Measurements from ENCODE around the gene WDR6. TPM values are rescaled to one million over a fixed set of nuclear protein-coding genes. Genes with fewer than 3 reads are reported as not detected.

WDR6 gene, protein sequence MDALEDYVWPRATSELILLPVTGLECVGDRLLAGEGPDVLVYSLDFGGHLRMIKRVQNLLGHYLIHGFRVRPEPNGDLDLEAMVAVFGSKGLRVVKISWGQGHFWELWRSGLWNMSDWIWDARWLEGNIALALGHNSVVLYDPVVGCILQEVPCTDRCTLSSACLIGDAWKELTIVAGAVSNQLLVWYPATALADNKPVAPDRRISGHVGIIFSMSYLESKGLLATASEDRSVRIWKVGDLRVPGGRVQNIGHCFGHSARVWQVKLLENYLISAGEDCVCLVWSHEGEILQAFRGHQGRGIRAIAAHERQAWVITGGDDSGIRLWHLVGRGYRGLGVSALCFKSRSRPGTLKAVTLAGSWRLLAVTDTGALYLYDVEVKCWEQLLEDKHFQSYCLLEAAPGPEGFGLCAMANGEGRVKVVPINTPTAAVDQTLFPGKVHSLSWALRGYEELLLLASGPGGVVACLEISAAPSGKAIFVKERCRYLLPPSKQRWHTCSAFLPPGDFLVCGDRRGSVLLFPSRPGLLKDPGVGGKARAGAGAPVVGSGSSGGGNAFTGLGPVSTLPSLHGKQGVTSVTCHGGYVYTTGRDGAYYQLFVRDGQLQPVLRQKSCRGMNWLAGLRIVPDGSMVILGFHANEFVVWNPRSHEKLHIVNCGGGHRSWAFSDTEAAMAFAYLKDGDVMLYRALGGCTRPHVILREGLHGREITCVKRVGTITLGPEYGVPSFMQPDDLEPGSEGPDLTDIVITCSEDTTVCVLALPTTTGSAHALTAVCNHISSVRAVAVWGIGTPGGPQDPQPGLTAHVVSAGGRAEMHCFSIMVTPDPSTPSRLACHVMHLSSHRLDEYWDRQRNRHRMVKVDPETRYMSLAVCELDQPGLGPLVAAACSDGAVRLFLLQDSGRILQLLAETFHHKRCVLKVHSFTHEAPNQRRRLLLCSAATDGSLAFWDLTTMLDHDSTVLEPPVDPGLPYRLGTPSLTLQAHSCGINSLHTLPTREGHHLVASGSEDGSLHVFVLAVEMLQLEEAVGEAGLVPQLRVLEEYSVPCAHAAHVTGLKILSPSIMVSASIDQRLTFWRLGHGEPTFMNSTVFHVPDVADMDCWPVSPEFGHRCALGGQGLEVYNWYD
- polyA plus RNA-seq (ENCODE audit: insufficient read length in 12 of 12), result 100 to 1,000 TPM in 6 of 12 donors, 10 to 100 TPM in 5, not detected in 1; 88.7 to 167 (median 102) TPM
- long read RNA-seq, donor 1, full-length matches to known transcripts, result 14 of 41 reads
- long read RNA-seq, donor 1, partial matches to known transcripts, result 27 of 41 reads
- long read RNA-seq, donor 1, other reads (novel, unspliced or antisense), result 0 of 41 reads
- long read RNA-seq, donor 2, full-length matches to known transcripts, result 18 of 83 reads
- long read RNA-seq, donor 2, partial matches to known transcripts, result 65 of 83 reads
- long read RNA-seq, donor 2, other reads (novel, unspliced or antisense), result 0 of 83 reads
- long read RNA-seq, donor 3, full-length matches to known transcripts, result 9 of 57 reads
- long read RNA-seq, donor 3, partial matches to known transcripts, result 48 of 57 reads
- long read RNA-seq, donor 3, other reads (novel, unspliced or antisense), result 0 of 57 reads
- long read RNA-seq, donor 4, full-length matches to known transcripts, result 5 of 5 reads
- long read RNA-seq, donor 4, partial matches to known transcripts, result 0 of 5 reads
- long read RNA-seq, donor 4, other reads (novel, unspliced or antisense), result 0 of 5 reads
- long read RNA-seq, donor 5, full-length matches to known transcripts, result 10 of 33 reads
- long read RNA-seq, donor 5, partial matches to known transcripts, result 23 of 33 reads
- long read RNA-seq, donor 5, other reads (novel, unspliced or antisense), result 0 of 33 reads
- long read RNA-seq, donor 6, full-length matches to known transcripts, result 8 of 19 reads
- long read RNA-seq, donor 6, partial matches to known transcripts, result 11 of 19 reads
- long read RNA-seq, donor 6, other reads (novel, unspliced or antisense), result 0 of 19 reads
- long read RNA-seq, donor 7, full-length matches to known transcripts, result 3 of 8 reads
- long read RNA-seq, donor 7, partial matches to known transcripts, result 5 of 8 reads
- long read RNA-seq, donor 7, other reads (novel, unspliced or antisense), result 0 of 8 reads
- long read RNA-seq, donor 8, full-length matches to known transcripts, result 12 of 23 reads
- long read RNA-seq, donor 8, partial matches to known transcripts, result 11 of 23 reads
- long read RNA-seq, donor 8, other reads (novel, unspliced or antisense), result 0 of 23 reads
- long read RNA-seq, donor 9, full-length matches to known transcripts, result 7 of 7 reads
- long read RNA-seq, donor 9, partial matches to known transcripts, result 0 of 7 reads
- long read RNA-seq, donor 9, other reads (novel, unspliced or antisense), result 0 of 7 reads
- long read RNA-seq, donor 10, full-length matches to known transcripts, result 12 of 12 reads
- long read RNA-seq, donor 10, partial matches to known transcripts, result 0 of 12 reads
- long read RNA-seq, donor 10, other reads (novel, unspliced or antisense), result 0 of 12 reads
- long read RNA-seq, donor 11, full-length matches to known transcripts, result 12 of 82 reads
- long read RNA-seq, donor 11, partial matches to known transcripts, result 70 of 82 reads
- long read RNA-seq, donor 11, other reads (novel, unspliced or antisense), result 0 of 82 reads

DNA sequence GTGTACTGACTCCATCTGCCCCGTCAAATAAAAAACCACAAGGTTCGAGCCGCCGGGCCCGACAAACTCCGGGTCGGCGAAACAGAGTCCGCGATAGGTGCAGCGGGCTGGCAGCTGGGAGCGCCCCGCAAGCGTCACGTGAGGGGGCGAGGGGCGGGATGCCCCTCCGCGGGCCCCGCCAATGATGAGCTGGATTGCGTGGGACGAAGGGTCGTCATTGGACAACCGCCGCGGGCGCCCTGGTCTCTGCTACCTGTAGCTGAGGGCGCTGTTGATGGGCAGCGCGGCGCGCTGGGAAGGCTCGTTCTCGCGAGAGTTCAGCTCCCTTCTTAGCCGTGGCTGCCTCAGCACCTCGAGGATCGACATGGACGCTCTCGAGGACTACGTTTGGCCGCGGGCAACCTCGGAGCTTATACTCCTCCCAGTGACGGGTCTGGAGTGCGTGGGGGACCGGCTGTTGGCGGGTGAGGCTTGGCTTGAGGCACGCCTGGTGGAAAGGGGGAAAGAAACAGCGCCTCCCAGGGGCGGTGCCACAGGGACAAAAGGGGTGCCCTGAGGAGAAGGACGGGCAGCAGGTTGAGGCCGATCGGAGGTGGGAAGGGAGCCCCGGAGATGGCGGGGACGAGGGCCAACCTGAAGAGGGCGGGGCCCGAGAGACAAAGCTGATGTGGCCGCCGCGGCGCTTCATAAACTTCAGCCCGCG, at the start of gene WDR6:
WDR6 (plus strand) TSS at position 324 of the 703 bp plus-strand sequence; CDS start at position 365, 41 bp downstream.
- peak; percentile 95 for DNase-seq

DNA sequence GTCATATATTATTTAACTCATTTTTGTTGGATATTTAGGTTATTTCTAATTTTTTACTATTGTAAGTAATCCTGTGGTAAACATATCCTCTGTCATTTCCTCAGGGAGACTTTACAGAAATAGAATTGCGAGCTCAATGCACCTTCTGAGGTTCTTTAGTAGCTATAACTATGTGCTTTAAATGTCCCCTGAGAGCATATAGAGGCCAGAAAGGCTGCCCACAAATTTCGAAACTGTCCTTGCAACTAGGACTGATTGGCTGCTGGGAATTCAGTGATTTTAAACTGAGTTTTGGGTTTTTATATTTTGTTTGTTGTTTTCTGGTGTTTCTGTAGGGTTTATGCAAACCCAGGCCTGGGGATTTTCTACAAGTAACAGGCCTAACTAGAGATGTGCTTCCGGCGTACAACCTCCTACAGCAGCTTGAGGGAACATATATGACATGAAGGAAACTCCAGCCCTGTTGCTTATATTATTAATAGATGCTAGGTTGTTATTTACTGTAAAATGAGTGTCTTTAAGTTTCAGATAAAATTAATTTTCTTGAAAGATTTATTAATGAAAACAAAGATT, 46.3 kb upstream of the WDR6 start:
- DNase-seq, result no peak

DNA sequence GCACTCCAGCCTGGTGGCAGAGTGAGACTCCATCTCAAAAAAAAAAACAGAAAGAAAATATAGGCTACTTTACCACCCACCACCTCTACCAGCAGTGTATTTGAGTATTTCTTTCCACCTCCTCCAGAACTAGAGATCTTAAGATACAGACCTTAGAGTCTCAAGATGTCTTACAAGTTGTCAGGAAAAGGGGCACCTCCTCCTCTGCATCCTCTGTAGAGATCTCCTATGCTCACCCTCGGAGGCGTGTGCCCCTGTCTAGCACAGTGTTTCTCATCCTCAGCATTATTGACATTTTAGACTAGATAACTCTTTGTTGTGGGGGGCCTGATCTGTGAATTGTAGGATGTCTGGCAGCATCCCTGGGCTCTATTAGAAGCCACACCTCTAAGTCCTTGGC, 44.9 kb upstream of the WDR6 start:
- no peak for DNase-seq

DNA sequence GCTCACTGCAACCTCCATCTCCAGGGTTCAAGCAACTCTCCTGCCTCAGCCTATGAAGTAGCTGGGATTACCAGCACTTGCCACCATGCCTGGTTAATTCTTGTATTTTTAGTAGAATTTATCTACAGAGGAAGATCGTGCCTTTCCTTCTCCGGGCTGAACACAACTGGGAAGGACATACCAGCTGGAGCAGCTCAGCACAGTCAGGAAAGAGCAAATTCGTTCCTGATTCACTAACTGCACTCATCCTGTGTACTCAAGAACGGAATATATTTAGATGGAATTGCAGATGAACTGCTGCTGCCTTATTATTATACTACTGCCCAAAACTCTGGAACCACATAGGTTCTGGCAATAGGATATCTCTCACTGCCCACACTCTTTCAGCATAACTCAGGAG, 44.3 kb upstream of the WDR6 start:
- DNase-seq, result no peak

DNA sequence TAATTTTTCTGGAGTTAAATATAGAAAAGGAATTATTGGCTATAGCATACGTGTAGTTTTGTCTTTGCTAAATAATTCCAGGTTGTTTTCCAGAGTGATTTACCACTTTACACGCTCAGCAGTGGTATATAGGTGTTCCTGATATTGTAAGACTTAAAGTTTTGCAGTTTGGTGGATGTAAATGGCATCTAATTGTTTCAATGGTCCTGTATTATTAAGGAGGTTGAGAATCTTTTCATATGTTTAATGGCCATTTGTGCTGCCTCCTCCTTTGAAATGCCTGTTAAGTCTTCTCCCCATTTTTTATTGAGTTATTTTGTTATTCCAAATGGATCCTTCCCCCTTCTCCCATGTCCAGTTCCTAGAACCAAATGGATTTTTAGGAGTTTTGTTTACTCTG, 43.6 kb upstream of the WDR6 start:
- no peak for DNase-seq

DNA sequence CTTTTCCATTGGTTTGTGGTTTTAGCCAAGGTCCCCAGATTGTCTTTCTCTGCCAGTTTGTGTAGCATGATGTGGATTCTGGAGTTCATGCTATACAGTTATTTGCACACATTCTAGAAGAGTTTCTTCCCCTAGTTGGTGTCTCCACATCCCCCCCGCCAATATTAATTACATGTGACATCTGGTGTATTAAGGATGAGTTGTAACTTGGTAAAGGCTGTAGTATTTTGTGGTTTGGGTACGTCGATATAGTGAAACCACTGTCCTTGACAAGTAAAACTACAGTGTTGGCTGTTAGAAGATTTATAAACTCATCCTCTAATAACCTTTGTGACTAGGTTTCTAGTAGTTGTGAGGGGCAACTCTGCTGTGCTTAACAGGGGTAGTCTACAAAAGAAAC, 40.8 kb upstream of the WDR6 start:
- DNase-seq, result no peak

DNA sequence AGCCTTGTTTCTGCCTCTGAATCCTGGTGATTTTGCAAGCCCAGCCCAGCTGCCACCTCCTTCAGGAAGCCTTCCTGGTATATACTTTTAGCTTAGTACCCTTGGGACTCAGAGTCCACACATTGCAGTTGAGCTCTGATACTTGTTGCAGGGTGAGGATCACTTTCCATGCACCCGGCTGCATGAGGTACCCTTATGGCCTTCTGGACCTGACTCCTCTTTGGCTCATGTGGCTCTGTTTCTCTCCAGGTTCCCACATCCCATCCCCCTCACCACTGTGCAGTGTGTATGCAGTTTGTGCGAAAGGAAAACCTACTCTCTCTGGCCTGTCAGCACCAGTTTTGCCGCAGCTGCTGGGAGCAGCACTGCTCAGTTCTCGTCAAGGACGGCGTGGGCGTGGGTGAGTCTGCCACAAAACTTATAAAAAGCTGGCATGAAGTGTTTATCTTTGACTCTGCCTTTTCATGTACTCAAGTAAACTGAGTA, 40.3 kb upstream of the WDR6 start:
- no peak for DNase-seq

DNA sequence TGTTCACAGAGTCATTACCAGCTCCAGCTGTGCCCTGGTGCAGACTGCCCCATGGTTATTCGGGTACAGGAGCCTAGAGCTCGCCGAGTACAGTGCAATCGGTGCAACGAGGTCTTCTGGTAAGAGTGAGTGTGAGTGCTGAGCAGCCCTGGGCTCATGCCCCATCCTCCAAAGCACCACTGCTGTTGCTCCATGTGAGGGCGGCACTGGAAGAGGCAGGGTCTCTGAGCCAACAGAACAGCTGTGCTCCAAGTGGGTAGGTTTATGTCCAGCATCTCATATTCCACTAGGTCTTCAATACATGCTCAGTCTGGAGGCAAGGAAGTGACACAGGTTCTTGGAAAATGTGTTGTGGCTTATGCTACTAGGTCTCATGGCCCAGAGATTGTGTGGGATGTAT, 36.6 kb upstream of the WDR6 start:
- no peak for DNase-seq

DNA sequence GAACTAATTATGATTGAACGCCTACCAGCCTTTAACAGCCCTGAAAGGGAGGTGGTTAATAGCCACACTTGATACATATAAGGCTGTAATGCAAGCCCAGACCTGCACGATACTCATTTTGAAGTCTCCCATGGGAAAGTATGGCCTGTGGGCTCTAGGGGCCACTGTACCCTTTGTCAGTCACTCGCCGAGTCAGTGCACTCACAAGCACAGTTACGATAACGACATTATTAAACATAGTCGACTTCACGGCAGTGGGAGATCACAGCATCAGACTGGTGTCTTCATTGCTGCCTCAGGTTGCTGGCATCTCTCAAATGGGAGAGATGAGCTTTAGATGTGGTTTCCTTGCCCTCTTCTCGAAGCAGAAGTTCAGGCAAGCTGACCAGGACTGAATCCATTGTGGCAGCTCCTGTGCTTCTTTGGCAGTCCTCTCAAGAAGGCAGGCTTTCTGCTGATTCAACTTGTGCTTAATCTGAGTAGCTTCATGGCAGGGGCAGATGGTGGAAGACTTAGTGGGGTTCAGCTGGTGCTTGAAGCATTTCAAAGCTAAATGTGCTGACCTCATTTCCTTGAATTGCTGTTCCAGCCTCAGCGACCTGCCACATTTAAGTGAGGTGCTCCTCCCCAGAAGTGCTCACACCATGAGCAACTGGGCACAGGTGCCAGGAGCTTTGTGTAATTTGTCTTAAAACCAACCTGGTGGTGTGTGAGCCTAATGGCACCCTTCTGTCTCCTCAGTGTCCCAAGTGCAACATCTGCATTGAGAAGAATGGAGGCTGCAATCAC, 32.9 kb upstream of the WDR6 start:
- no peak for DNase-seq

DNA sequence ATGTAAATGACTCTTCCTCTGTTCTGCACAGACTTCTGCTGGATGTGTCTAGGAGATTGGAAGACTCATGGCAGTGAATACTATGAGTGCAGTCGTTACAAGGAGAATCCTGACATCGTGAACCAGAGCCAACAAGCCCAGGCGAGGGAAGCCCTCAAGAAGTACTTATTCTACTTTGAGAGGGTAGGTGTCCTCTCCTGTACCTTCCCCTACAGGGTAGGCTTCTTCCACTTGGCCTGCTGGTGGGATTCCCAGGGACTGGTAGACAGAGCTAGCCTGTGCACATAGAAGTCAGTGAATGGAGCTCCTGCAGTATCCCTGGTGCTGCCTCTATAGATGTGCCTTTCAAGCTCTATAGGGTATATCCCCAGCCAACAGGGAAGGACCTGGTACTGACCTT, 27.7 kb upstream of the WDR6 start:
- DNase-seq, result no peak

DNA sequence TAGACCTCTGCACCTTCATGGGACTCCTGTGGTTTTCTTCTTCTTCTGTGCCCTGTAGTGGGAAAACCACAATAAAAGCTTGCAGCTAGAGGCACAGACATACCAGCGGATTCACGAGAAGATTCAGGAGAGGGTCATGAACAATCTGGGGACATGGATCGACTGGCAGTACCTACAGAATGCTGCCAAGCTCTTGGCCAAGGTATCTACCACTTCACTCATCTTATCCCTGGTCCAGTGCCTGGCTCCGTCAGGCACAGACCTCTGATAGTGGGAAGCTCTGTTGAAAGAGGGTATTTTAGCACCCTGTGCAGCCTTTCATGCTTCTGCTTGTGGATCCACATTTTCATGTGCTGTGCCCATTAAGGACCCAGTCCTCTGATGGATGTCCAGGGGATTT, 26.9 kb upstream of the WDR6 start:
- DNase-seq, result no peak

DNA sequence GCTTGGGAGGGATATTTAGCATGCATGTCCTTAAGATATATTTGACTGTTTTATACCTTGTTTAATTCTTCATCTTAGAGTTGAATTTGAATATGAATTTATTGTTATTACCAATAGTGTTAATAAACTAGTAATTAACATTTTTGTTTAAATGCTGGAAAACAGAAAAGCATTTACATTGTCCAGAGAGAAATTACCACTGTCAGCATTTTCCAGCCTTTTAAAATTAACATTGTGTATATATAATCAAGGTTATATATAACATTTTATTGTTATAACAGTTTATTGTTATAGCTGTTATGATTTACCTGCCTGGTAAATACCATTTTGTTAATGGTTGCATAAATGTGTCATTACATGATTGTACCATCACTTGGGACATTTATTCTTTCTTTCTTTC, 25.2 kb upstream of the WDR6 start:
- no peak for DNase-seq

DNA sequence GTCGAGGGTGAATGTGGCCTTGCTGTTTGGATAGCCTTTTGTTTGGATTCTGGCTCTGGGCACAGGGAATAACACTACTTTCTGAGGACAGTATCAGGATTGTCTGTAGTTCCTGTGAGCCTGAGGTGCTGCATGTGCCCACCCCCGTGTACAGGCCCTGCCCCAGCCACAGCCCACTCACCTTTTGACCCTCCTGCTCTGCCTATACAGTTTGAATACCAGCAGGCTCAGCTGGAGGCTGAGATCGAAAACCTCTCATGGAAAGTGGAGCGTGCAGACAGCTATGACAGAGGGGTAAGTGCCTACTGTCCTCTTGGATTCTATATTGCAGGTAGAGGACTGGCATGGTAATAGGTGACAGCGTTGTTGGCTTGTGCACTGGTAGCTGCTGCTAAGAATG, 24.5 kb upstream of the WDR6 start:
- no peak for DNase-seq

DNA sequence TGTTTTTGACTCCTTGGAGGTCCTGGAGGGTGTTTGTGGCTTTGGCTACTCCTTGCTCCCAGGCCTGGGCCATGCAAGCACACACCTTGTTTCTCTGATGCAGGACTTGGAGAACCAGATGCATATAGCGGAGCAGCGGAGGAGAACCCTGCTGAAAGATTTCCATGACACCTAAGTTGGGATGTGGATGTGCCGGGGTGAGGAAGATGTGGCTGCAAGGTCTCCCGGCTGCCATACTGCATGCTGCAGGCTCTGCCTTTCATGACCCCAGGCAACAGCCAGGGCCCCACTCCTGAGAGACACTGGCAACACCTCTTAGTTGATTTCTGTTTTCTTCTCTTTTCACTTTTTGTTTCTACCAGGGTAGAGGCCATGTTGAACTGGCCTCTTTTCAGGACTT, 24.1 kb upstream of the WDR6 start:
- DNase-seq, result no peak

DNA sequence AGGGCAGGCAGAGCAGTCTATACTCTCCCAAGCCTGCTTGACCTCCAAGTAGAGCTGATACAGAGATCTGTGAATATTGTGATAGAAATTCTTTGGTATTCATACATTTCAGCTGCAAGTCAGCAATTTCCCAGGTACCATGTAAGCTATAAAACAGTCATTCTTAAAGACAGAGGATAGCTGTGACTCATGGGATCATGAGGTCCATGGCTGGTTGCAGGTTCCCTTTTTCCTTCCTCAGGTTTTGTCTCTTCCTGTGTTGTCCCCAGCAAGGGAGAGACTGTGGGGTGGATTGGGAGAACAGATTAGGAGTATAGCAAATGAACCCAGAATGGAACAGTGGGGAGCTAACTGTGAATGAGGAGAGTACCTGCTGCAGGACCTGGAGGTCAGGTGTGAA, 22.5 kb upstream of the WDR6 start:
- DNase-seq, result no peak

DNA sequence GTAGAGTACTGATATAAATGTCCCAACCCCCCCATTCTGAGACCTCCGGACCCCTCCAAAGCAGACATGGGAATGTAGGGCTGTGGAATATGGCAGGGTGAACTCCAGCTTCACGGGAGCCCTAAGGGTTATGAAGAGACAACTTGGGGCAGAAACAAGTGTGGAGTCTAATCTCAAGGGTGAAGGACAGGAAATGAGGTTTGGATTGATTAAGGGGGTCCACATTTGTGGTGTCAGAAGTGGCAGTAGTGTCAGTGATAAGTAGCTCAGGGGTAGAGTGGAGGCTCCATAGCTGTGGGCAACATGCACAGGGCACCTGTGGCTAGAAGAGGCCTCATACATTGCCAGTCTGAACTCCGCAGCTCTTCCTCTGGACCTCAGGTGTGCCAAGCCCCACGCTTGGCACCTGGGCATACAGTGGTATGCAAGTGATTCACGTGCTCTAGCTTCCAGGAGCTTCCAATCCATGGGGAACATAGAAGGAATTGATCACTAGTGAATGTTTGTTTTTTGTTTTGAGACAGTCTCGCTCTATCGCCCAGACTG, 21.3 kb upstream of the WDR6 start:
- no peak for DNase-seq
